Stomach (tissue), 9 donors: Measurements from ENCODE around the gene ETV3L. TPM values are rescaled to one million over a fixed set of nuclear protein-coding genes. Genes with fewer than 3 reads are reported as not detected.
"Not testable (repeated sequence)": the region's sequence is repeated elsewhere in the genome, so short reads cannot be mapped to it uniquely, and the experiment has no call there.

Experiments used
- DNase-seq, 2 donors: peaks; one replicate each; pipeline versions ENCODE4 v3.0.0 to v3.0.0-alpha.2; 2013 to 2019
- H3K27ac ChIP-seq, 5 donors: fragments of 200-600 bp in 4 of 5; sonication (generic) in 4 of 5; one replicate each; pipeline ENCODE4 v1.5.1; 2013 to 2019; ENCODE audit warnings: mild to moderate bottlenecking in 1 of 5, moderate library complexity in 1 of 5
- H3K27me3 ChIP-seq, 3 donors: fragments of 200-600 bp; sonication (generic); one replicate each; pipeline ENCODE4 v1.5.1; 2017 to 2019; ENCODE audit warnings: mixed run types in 1 of 3
- H3K36me3 ChIP-seq, 4 donors: fragments of 200-600 bp; sonication (generic); 1 replicate in 3 of 4; 2 replicates in 1 of 4; pipeline ENCODE4 v1.5.1; 2016 to 2019
- H3K4me1 ChIP-seq, 4 donors: fragments of 200-600 bp; sonication (generic); one replicate each; pipeline ENCODE4 v1.5.1; 2016 to 2019
- H3K4me3 ChIP-seq, 4 donors: fragments of 200-600 bp; sonication (generic) in 3 of 4; one replicate each; pipeline ENCODE4 v1.5.1; 2016 to 2019; ENCODE audit warnings: mild to moderate bottlenecking in 1 of 4
- H3K9me3 ChIP-seq, 4 donors: fragments of 200-600 bp; sonication (generic); one replicate each; pipeline ENCODE4 v1.5.1; 2016 to 2019
- EP300 ChIP-seq: sonication (generic); formaldehyde crosslinking; IDR thresholded peaks from one replicate; pipeline ENCODE4 v1.6.1; 2017; ENCODE audit warnings: antibody characterized with exemption
- POLR2A ChIP-seq, 4 donors: fragments of 450-650 bp; IDR thresholded peaks; one replicate each; pipeline ENCODE4 v1.6.1; 2016; ENCODE audit warnings: antibody characterized with exemption in 4 of 4, control low read depth in 2 of 4, mild to moderate bottlenecking in 1 of 4, moderate library complexity in 1 of 4
- POLR2AphosphoS5 ChIP-seq, 3 donors: sonication (generic); formaldehyde crosslinking; IDR thresholded peaks; one replicate each; pipeline ENCODE4 v1.6.1; 2016; ENCODE audit warnings: antibody characterized with exemption in 3 of 3
- WGBS, 5 donors: extraction: QIAGEN DNeasy Blood & Tissue Kit in 3 of 5; methylation state at CpG; one replicate each; pipeline versions ENCODE4 v1.1.5 to v1.1.7; 2013 to 2018; 5-methylcytosine and 5-hydroxymethylcytosine counted together
- intact Hi-C: fragments of 100-400 bp; cut with DNase I; formaldehyde crosslinking; loops from one replicate; pipeline ENCODE4 v1.15.1; 2023; ENCODE audit warnings: low total_unique reads
- polyA plus RNA-seq, 3 donors: library from polyadenylated mRNA; stranded (reverse); fragments of 200-250 nt; gene quantifications; one replicate each; pipeline ENCODE4 v1.2.3, GENCODE V29; 2013
- total RNA-seq, 5 donors: library from RNA; depleted of rRNA; stranded (reverse); fragments of >200 nt; gene quantifications; one replicate each; pipeline versions ENCODE4 v1.1.0 to v1.2.3, GENCODE V29; 2014 to 2016
- TF ChIP-seq, protein P1 (sequence below), 7 experiments: fragments of 450-650 bp in 4 of 7; fragments of 200-600 bp in 3 of 7; sonication (generic) in 3 of 7; IDR thresholded peaks; one replicate each; pipeline ENCODE4 v1.5.1; 2016 to 2019; ENCODE audit warnings: antibody characterized with exemption in 7 of 7, control low read depth in 2 of 7, mild to moderate bottlenecking in 1 of 7
- donor health status: healthy with polysubstance abuse.
- donor health status: Bipolar disorder and iron deficiency.
- donor health status: healthy.

ETV3L gene
- total and polyA plus RNA-seq, 8 donors: not detected

GRCh38 chr1:157056269-157056668, 43.3 kb downstream of the ETV3L start:
- no peak for DNase-seq
- H3K4me3 ChIP-seq: no peak overlapping the region
- 71 to 83% (median 76%) methylated on average over 1 of the region's 1 CpG for WGBS, 5 donors
- TF ChIP-seq, protein P1, sequence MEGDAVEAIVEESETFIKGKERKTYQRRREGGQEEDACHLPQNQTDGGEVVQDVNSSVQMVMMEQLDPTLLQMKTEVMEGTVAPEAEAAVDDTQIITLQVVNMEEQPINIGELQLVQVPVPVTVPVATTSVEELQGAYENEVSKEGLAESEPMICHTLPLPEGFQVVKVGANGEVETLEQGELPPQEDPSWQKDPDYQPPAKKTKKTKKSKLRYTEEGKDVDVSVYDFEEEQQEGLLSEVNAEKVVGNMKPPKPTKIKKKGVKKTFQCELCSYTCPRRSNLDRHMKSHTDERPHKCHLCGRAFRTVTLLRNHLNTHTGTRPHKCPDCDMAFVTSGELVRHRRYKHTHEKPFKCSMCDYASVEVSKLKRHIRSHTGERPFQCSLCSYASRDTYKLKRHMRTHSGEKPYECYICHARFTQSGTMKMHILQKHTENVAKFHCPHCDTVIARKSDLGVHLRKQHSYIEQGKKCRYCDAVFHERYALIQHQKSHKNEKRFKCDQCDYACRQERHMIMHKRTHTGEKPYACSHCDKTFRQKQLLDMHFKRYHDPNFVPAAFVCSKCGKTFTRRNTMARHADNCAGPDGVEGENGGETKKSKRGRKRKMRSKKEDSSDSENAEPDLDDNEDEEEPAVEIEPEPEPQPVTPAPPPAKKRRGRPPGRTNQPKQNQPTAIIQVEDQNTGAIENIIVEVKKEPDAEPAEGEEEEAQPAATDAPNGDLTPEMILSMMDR (IDR thresholded peaks at IDR 0.05): no peak
- TF ChIP-seq EP300: no peak
- TF ChIP-seq POLR2AphosphoS5 (IDR thresholded peaks at IDR 0.05): no peak
- no peak for TF ChIP-seq POLR2A (IDR thresholded peaks at IDR 0.05)
- no peaks in the 10 kb centered on the region for H3K27me3 ChIP-seq
- H3K36me3 ChIP-seq: no peaks in the 10 kb centered on the region
- H3K27ac ChIP-seq: no peak overlapping the region
- peaks cover 0 to 20% (median 6%) of the 10 kb centered on the region in 4 donors for H3K9me3 ChIP-seq
- no peaks in the 10 kb centered on the region for H3K4me1 ChIP-seq
- intact Hi-C loops: no loop called here

DNA sequence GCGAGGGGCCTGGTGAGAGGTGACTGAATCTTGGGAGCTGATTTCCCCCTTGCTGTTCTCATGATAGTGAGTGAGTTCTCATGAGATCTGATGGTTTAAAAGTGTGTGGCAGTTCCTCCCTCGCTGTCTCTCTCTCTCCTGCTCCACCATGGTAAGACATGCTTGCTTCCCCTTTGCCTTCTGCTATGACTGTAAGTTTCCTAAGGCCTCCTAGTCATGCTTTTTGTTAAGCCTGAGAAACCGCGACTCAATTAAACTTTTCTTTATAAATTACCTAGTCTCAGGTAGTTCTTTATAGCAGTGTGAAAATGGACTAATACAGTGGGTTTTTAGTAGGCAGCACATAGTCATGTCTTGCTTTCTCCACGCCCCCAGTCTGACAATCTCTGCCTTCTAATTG, 43.9 kb downstream of the ETV3L start:
- H3K27ac ChIP-seq, H3K36me3 ChIP-seq, H3K4me1 ChIP-seq, H3K4me3 ChIP-seq, DNase-seq, intact Hi-C loops, H3K27me3 ChIP-seq: not testable (repeated sequence)
- WGBS, 5 donors: 82 to 87% (median 84%) methylated on average over 5 of the region's 5 CpGs
- H3K9me3 ChIP-seq: peaks cover 0 to 17% (median 3%) of the 10 kb centered on the region in 4 donors

DNA sequence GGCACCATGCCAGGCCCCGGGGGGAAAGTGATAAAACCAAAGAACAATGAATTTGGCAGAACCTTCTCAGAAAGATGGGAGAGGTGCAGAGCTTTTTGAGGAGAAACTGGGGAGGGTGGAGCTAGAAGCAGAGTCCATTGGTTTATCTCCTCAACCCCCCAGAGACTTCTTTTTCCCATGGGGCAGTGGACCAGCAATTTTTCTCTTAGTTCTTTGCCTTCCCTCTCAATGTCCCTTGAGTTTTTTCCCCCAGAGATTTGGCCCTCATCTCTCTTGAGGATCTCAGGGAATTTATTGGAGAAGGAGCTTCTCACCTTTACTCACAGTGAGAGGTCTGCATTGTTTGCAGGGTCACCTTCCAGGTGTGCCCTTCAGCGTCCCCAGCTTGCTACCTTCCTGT, 48.8 kb downstream of the ETV3L start:
- H3K27ac ChIP-seq: no peak overlapping the region
- no peak for TF ChIP-seq POLR2AphosphoS5 (IDR thresholded peaks at IDR 0.05)
- TF ChIP-seq, protein P1 (IDR thresholded peaks at IDR 0.05): no peak
- no peak for TF ChIP-seq EP300
- TF ChIP-seq POLR2A (IDR thresholded peaks at IDR 0.05): no peak
- intact Hi-C loops: no loop called here
- H3K9me3 ChIP-seq: peaks cover 0 to 17% (median 3%) of the 10 kb centered on the region in 4 donors
- no peaks in the 10 kb centered on the region for H3K27me3 ChIP-seq
- peaks cover 0 to 9% (median 7%) of the 10 kb centered on the region in 4 donors for H3K4me1 ChIP-seq
- no peaks in the 10 kb centered on the region for H3K36me3 ChIP-seq
- DNase-seq: no peak
- WGBS, 5 donors: 29 to 41% (median 33%) methylated on average over 2 of the region's 2 CpGs
- no peak overlapping the region for H3K4me3 ChIP-seq

GRCh38 chr1:157047062-157047410, 52.6 kb downstream of the ETV3L start:
- peak overlapping the region in 4 of 5 donors; percentile 88 to 97 (median 92) for H3K27ac ChIP-seq
- intact Hi-C loops: no loop called here
- DNase-seq: peak in 1 of 2 donors; percentile 76
- no peaks in the 10 kb centered on the region for H3K36me3 ChIP-seq
- WGBS, 5 donors: 17 to 32% (median 26%) methylated on average over 2 of the region's 2 CpGs
- no peaks in the 10 kb centered on the region for H3K27me3 ChIP-seq
- no peak for TF ChIP-seq POLR2AphosphoS5 (IDR thresholded peaks at IDR 0.05)
- no peak for TF ChIP-seq POLR2A (IDR thresholded peaks at IDR 0.05)
- TF ChIP-seq, protein P1 (IDR thresholded peaks at IDR 0.05): no peak
- no peak for TF ChIP-seq EP300
- H3K9me3 ChIP-seq: peaks cover 0 to 6% (median under 1%) of the 10 kb centered on the region in 4 donors
- peaks cover 28 to 40% (median 36%) of the 10 kb centered on the region in 4 donors for H3K4me1 ChIP-seq
- peak overlapping the region in 2 of 4 donors; percentile 63 to 76 for H3K4me3 ChIP-seq
